ENCODE measurements around the gene EXOC2. TPM values are rescaled to one million over a fixed set of nuclear protein-coding genes. Genes with fewer than 3 reads are reported as not detected.
"Not testable (repeated sequence)": the region's sequence is repeated elsewhere in the genome, so short reads cannot be mapped to it uniquely, and the experiment has no call there.

The EXOC2 gene
- total RNA-seq, 1 donor from 2014 or later, result 22.6 TPM

DNA sequence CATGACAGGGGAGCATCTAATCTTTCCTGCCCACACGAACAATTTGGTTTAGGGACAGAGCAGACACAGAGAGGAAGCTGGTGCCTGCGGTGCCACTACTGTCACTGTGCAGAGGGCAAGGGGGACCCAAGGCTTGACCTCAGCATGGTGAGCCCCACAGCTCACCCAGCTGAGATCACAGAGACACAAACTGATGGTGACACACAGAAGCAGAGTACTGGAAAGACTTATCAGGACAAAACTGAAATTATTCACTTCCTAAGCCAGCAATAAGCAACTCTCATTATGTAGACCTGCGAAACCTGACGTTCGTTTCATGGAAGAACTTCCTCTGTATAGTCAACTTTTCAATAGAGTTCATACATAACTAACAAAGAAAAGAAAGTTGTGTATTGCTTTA lies 122.1 kb downstream of the EXOC2 start:
- H3K4me3 Mint-ChIP-seq, result no peak overlapping the region
- no peak overlapping the region for H3K27ac Mint-ChIP-seq (ENCODE audit: unreplicated experiment)
- DNase-seq (ENCODE audit: low read depth, low spot score), result no peak
- H3K4me1 Mint-ChIP-seq, result no peaks in the 10 kb centered on the region
- H3K9me3 Mint-ChIP-seq, result peaks cover 4% of the 10 kb centered on the region
- peaks cover 38% of the 10 kb centered on the region for H3K36me3 Mint-ChIP-seq (ENCODE audit: low read depth)
- H3K27me3 Mint-ChIP-seq (ENCODE audit: low read depth), result no peaks in the 10 kb centered on the region
- TF ChIP-seq, protein P1, sequence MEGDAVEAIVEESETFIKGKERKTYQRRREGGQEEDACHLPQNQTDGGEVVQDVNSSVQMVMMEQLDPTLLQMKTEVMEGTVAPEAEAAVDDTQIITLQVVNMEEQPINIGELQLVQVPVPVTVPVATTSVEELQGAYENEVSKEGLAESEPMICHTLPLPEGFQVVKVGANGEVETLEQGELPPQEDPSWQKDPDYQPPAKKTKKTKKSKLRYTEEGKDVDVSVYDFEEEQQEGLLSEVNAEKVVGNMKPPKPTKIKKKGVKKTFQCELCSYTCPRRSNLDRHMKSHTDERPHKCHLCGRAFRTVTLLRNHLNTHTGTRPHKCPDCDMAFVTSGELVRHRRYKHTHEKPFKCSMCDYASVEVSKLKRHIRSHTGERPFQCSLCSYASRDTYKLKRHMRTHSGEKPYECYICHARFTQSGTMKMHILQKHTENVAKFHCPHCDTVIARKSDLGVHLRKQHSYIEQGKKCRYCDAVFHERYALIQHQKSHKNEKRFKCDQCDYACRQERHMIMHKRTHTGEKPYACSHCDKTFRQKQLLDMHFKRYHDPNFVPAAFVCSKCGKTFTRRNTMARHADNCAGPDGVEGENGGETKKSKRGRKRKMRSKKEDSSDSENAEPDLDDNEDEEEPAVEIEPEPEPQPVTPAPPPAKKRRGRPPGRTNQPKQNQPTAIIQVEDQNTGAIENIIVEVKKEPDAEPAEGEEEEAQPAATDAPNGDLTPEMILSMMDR (conservative IDR thresholded peaks at IDR 0.05), result no peak

DNA sequence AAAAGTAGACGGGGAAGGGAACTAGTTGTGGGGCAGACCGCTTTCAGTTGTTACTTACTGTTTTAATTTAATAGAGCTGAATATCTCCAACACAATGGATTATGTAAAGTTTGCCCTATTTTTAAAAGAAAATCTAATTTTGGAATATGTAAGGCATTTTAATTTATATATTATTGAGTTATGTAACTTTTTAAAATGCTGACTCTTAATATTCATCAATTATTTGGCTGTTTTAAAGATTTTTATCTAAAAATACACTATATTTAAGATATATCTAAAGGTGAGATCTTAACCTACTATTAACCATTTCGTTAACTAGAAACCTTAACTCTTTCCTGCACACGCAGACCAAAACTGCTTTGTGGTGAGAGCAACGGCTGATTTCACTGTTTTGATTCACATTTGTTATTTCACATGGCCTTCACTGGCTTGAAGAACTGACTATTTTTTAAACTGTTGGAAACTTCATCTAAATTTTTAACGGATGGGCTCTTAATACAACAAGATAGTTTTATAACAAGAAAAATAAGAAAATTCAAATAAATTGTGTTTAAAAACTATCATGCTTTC lies 123.9 kb downstream of the EXOC2 start:
- H3K36me3 Mint-ChIP-seq (ENCODE audit: low read depth), result peaks cover 20% of the 10 kb centered on the region
- H3K4me1 Mint-ChIP-seq, result no peaks in the 10 kb centered on the region
- no peaks in the 10 kb centered on the region for H3K27me3 Mint-ChIP-seq (ENCODE audit: low read depth)
- no peak overlapping the region for H3K4me3 Mint-ChIP-seq
- H3K27ac Mint-ChIP-seq (ENCODE audit: unreplicated experiment), result no peak overlapping the region
- H3K9me3 Mint-ChIP-seq, result no peaks in the 10 kb centered on the region
- no peak for DNase-seq (ENCODE audit: low read depth, low spot score)
- TF ChIP-seq, protein P1 (conservative IDR thresholded peaks at IDR 0.05), result no peak

DNA sequence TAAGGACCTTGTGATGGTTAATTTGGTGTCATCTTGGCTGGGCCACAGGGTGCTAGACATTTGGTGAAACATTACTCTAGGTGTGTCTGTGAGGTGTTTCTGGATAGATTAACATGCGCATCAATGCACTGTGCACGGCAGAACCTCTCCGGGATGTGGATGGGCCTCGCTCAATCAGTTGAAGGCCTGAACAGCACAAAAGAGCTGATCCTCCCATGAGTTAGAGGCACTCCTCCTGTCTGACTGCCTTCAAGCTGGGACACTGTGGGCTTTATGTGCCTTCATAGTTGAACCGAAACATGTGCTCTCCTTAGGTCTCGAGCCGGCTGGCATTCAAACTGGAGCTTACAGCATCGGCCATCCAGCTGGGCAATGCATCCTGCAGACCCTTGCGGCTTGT lies 124.9 kb downstream of the EXOC2 start:
- Mint-ChIP-seq H3K27ac (ENCODE audit: unreplicated experiment) (no peak overlapping the region), H3K36me3 (ENCODE audit: low read depth) (peaks cover 16% of the 10 kb centered on the region), H3K9me3 (no peaks in the 10 kb centered on the region), H3K4me1 (no peaks in the 10 kb centered on the region), H3K27me3 (ENCODE audit: low read depth) (no peaks in the 10 kb centered on the region), H3K4me3 (no peak overlapping the region)
- TF ChIP-seq, protein P1 (conservative IDR thresholded peaks at IDR 0.05), result no peak
- DNase-seq (ENCODE audit: low read depth, low spot score), result no peak

DNA sequence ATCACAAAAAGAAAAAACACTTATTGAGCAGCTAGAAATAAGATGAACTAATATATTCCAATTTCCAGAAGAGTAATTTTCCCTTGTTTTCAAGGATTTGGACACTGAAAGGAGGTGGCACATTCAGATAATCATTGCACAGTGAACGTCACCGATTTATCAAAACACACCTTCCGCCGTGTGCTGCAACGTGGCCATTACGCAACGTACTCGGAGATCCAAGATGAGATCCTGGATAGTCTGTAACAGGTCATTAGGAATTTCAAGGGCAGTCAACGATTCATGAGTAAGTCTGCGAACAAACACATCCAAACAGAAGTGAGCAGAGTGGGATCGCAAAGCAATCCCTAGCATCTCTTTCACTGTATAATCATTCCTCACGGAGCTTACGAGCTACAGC lies 129.1 kb downstream of the EXOC2 start:
- Mint-ChIP-seq H3K4me1 (no peaks in the 10 kb centered on the region), H3K4me3 (no peak overlapping the region), H3K27ac (ENCODE audit: unreplicated experiment) (no peak overlapping the region), H3K27me3 (ENCODE audit: low read depth) (no peaks in the 10 kb centered on the region), H3K36me3 (ENCODE audit: low read depth) (peaks cover 22% of the 10 kb centered on the region), H3K9me3 (no peaks in the 10 kb centered on the region)
- TF ChIP-seq, protein P1 (conservative IDR thresholded peaks at IDR 0.05), result no peak
- DNase-seq (ENCODE audit: low read depth, low spot score), result no peak

DNA sequence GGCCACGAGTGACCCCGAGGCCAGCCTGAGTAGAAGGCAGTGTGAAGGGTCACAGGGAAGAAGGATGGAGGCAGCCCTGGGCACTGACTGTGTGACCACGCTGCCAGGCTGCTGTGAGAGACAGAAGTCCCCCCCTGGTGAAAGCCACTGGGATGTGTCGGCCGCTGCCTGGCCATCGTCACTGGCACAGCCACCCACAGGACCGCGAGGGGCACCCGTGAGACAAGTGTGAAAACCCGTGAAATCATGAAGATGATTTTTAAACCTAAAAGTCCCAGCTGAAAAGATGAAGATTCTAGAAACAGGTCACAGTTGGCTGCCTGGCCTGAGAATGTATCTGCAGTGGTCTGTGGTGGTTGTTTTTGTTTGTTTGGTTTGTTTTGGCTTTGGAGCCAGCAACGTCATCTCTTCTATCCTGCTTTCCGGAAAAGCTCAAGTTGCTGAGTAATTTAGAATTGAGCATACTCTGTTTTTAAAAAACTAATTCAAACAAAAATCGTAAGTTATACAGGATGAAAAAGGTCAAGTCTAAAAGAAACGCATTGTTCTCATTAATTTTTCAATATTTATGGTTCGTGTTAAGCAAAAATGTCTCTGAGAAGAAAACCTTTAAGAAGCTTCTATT lies 130.8 kb downstream of the EXOC2 start:
- Mint-ChIP-seq H3K27ac (ENCODE audit: unreplicated experiment) (no peak overlapping the region), H3K4me1 (no peaks in the 10 kb centered on the region), H3K9me3 (no peaks in the 10 kb centered on the region), H3K4me3 (no peak overlapping the region), H3K36me3 (ENCODE audit: low read depth) (peaks cover 25% of the 10 kb centered on the region), H3K27me3 (ENCODE audit: low read depth) (no peaks in the 10 kb centered on the region)
- DNase-seq (ENCODE audit: low read depth, low spot score), result no peak
- TF ChIP-seq, protein P1 (conservative IDR thresholded peaks at IDR 0.05), result no peak

DNA sequence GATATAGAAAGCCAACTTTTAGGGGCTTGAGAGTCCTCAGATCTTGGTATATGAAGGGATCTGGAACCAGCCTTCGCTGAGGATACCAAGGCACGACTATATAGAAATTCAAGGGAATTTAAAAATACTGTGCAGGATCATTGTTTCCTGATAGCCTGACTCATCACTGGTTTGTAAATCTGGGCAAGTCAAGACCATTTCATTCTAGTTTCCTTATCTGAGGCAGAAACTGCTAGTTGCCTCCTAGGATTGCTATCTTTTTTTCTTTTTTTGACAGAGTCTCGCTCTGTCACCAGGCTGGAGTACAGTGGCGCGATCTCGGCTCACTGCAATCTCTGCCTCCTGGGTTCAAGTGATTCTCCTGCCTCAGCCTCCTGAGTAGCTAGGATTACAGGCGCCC lies 131.6 kb downstream of the EXOC2 start:
- not testable (repeated sequence) for H3K9me3 Mint-ChIP-seq; H3K27ac Mint-ChIP-seq (ENCODE audit: unreplicated experiment); H3K27me3 Mint-ChIP-seq (ENCODE audit: low read depth); H3K4me3 Mint-ChIP-seq; DNase-seq (ENCODE audit: low read depth, low spot score); H3K4me1 Mint-ChIP-seq
- peaks cover 27% of the 10 kb centered on the region for H3K36me3 Mint-ChIP-seq (ENCODE audit: low read depth)

Data from neural crest cell (in vitro differentiated cells).